ENCODE results near the gene LZTR1.

The LZTR1 gene

GRCh38 chr22:21018314-21018713, 36.2 kb downstream of the LZTR1 start:
- Histone ChIP-seq H4K20me1 (ENCODE audit: insufficient read depth, low read length) (no peaks in the 10 kb centered on the region), H3K27ac (ENCODE audit: low read length) (no peak overlapping the region), H3K9ac (ENCODE audit: low read length) (no peak overlapping the region), H3K4me1 (ENCODE audit: low read length) (no peaks in the 10 kb centered on the region), H3K4me3 (ENCODE audit: low read length) (no peak overlapping the region), H2AFZ (ENCODE audit: low read depth, low read length) (no peak overlapping the region), H3K27me3 (ENCODE audit: low read depth, low read length) (no peaks in the 10 kb centered on the region), H3K79me2 (ENCODE audit: low read length) (no peaks in the 10 kb centered on the region), H3K36me3 (replicated peaks; ENCODE audit: low read depth, low read length) (no peaks in the 10 kb centered on the region), H3K4me2 (ENCODE audit: low read length) (no peak overlapping the region), H3K9me3 (ENCODE audit: insufficient read depth, low read length) (no peaks in the 10 kb centered on the region)
- TF ChIP-seq EZH2phosphoT487 (IDR thresholded peaks at IDR 0.05; ENCODE audit: low read depth) (no peak), CTCF (IDR thresholded peaks at IDR 0.05; ENCODE audit: low read depth, low read length) (no peak)

- H3K4me1 ChIP-seq (ENCODE audit: low read length), result no peaks in the 10 kb centered on the region
- no peaks in the 10 kb centered on the region for H4K20me1 ChIP-seq (ENCODE audit: insufficient read depth, low read length)
- no peak overlapping the region for H3K9ac ChIP-seq (ENCODE audit: low read length)
- no peak overlapping the region for H3K4me2 ChIP-seq (ENCODE audit: low read length)
- TF ChIP-seq EZH2phosphoT487 (IDR thresholded peaks at IDR 0.05; ENCODE audit: low read depth) (no peak), CTCF (IDR thresholded peaks at IDR 0.05; ENCODE audit: low read depth, low read length) (peak; percentile 66)
- H3K9me3 ChIP-seq (ENCODE audit: insufficient read depth, low read length), result no peaks in the 10 kb centered on the region
- H3K27ac ChIP-seq (ENCODE audit: low read length), result no peak overlapping the region
- H3K27me3 ChIP-seq (ENCODE audit: low read depth, low read length), result no peaks in the 10 kb centered on the region
- H3K36me3 ChIP-seq (replicated peaks; ENCODE audit: low read depth, low read length), result no peaks in the 10 kb centered on the region
- no peaks in the 10 kb centered on the region for H3K79me2 ChIP-seq (ENCODE audit: low read length)
- no peak overlapping the region for H2AFZ ChIP-seq (ENCODE audit: low read depth, low read length)
- no peak overlapping the region for H3K4me3 ChIP-seq (ENCODE audit: low read length)
Observed at GRCh38 chr22:21020802-21021429, 38.8 kb downstream of the LZTR1 start.

DNA sequence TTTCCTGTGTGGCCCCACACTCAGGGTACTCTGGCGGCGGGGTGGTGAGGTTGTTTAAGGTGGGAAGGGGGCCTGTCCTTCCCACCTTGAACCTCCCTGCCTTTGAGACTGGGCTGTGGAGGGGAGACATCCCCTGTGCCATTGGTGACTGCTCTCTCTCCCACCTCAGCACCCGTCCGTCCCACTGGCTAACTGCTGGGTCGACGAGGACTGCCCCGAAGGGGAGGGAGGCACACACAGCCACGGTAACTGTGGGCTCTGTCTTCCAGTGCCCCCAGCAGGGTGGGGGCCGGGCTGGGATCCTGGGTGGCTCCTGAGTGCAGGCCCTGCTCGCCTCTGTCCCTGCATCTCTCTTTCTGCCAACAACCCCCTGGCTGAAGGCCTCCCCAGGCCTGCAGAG, 40.4 kb downstream of the LZTR1 start:
- Histone ChIP-seq H3K4me3 (ENCODE audit: low read length) (no peak overlapping the region), H3K4me1 (ENCODE audit: low read length) (no peaks in the 10 kb centered on the region), H3K9ac (ENCODE audit: low read length) (no peak overlapping the region), H3K36me3 (replicated peaks; ENCODE audit: low read depth, low read length) (no peaks in the 10 kb centered on the region), H3K4me2 (ENCODE audit: low read length) (no peak overlapping the region), H3K79me2 (ENCODE audit: low read length) (no peaks in the 10 kb centered on the region), H3K27me3 (ENCODE audit: low read depth, low read length) (no peaks in the 10 kb centered on the region), H3K9me3 (ENCODE audit: insufficient read depth, low read length) (no peaks in the 10 kb centered on the region), H2AFZ (ENCODE audit: low read depth, low read length) (no peak overlapping the region), H3K27ac (ENCODE audit: low read length) (no peak overlapping the region), H4K20me1 (ENCODE audit: insufficient read depth, low read length) (no peaks in the 10 kb centered on the region)
- TF ChIP-seq CTCF (IDR thresholded peaks at IDR 0.05; ENCODE audit: low read depth, low read length) (no peak), EZH2phosphoT487 (IDR thresholded peaks at IDR 0.05; ENCODE audit: low read depth) (no peak)

DNA sequence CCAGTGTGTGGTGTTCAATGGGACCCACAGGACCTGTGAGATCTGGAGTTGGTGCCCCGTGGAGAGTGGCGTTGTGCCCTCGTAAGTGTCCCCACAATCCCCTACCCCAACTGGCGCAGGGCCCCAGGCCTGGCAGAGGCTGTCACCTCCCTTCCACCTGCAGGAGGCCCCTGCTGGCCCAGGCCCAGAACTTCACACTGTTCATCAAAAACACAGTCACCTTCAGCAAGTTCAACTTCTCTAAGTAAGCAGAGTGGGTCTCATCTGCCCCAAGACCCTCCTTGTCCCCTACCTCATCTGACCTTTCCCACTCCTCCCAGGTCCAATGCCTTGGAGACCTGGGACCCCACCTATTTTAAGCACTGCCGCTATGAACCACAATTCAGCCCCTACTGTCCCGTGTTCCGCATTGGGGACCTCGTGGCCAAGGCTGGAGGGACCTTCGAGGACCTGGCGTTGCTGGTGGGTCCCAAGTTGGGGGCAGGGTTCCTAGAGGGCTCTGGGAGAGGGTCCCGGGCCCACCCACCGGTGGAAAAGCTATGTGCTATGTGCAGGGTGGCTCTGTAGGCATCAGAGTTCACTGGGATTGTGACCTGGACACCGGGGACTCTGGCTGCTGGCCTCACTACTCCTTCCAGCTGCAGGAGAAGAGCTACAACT, 41.0 kb downstream of the LZTR1 start:
- H3K27ac ChIP-seq (ENCODE audit: low read length), result no peak overlapping the region
- no peaks in the 10 kb centered on the region for H3K27me3 ChIP-seq (ENCODE audit: low read depth, low read length)
- H3K36me3 ChIP-seq (replicated peaks; ENCODE audit: low read depth, low read length), result no peaks in the 10 kb centered on the region
- TF ChIP-seq EZH2phosphoT487 (IDR thresholded peaks at IDR 0.05; ENCODE audit: low read depth) (no peak), CTCF (IDR thresholded peaks at IDR 0.05; ENCODE audit: low read depth, low read length) (no peak)
- H3K9me3 ChIP-seq (ENCODE audit: insufficient read depth, low read length), result no peaks in the 10 kb centered on the region
- H3K9ac ChIP-seq (ENCODE audit: low read length), result no peak overlapping the region
- no peaks in the 10 kb centered on the region for H3K4me1 ChIP-seq (ENCODE audit: low read length)
- H3K79me2 ChIP-seq (ENCODE audit: low read length), result no peaks in the 10 kb centered on the region
- H2AFZ ChIP-seq (ENCODE audit: low read depth, low read length), result no peak overlapping the region
- H3K4me2 ChIP-seq (ENCODE audit: low read length), result no peak overlapping the region
- H4K20me1 ChIP-seq (ENCODE audit: insufficient read depth, low read length), result no peaks in the 10 kb centered on the region
- H3K4me3 ChIP-seq (ENCODE audit: low read length), result no peak overlapping the region
